GM18519 (cell line): Measurements from ENCODE around the gene DND1.
A peak's percentile ranks its signal among the peaks of the same experiment; 100 is the strongest.
"Not testable (repeated sequence)": the region's sequence is repeated elsewhere in the genome, so short reads cannot be mapped to it uniquely, and the experiment has no call there.

Source experiments
- ATAC-seq: cut with Tn5 transposase; IDR thresholded peaks from one replicate; pipeline ENCODE4 v1.9.1; 2021; ENCODE audit warnings: mild to moderate bottlenecking, moderate library complexity; ENCODE audit not compliant: unreplicated experiment, low FRiP score

The DND1 gene

DNA sequence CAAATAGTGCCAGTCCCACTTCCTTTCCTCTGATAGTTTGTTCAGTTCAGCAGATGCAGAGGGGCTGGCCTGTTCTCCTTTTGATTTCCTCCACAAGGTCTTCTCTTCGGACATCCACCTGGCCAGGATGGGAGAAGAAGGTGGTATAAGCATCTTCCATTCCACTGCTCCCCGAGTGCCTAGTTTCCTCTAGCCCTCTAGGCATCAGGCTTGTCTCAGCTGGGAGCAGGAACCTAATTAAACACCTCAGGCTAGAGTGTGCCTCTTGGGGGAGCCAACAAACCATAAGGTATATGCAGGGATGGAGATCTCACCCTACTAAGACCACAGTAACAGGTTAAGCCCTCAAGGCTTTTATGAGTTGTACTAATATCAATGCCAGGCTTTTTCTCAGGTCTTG lies 835 bp upstream of the DND1 start:
- ATAC-seq, result no peak

DNA sequence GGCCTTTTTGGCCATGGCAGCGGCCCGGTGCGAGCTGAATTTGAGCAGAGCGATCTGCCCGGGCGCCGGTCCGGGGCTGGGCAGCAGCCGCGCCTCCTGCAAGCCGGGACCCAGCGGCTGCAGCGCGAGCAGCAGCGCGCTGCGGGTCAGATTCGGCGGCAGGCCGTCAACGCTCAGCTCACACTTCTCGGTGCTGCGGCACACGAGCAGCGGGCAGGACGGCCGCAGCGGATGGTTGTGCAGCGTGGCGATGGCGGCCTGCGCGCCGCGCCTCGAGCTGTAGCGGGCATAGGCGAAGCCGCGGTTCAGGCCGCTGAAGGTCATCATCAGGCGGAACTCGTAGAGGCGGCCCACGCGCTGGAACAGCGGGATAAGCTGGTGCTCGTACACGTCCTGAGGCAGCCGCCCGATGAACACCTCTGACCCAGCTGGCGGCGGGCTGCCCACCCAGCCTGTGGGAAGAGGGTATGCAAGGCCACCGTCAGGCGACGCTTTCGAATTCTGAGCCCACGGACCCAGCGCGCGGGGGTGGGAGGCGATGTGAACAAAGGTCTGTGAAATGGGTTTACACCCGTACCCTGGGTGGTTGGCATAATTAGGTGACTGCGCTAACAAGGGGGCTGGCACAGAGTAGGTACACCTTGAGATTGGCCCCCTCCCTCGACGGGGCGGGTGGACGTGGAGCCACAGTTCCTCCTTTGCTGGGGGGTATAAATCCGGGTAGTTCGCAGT lies 755 bp downstream of the DND1 start:
- no peak for ATAC-seq

GRCh38 chr5:140671472-140672125 lies 1.8 kb downstream of the DND1 start:
- no peak for ATAC-seq

GRCh38 chr5:140671035-140671434 lies 2.3 kb downstream of the DND1 start:
- ATAC-seq, result not testable (repeated sequence)

DNA sequence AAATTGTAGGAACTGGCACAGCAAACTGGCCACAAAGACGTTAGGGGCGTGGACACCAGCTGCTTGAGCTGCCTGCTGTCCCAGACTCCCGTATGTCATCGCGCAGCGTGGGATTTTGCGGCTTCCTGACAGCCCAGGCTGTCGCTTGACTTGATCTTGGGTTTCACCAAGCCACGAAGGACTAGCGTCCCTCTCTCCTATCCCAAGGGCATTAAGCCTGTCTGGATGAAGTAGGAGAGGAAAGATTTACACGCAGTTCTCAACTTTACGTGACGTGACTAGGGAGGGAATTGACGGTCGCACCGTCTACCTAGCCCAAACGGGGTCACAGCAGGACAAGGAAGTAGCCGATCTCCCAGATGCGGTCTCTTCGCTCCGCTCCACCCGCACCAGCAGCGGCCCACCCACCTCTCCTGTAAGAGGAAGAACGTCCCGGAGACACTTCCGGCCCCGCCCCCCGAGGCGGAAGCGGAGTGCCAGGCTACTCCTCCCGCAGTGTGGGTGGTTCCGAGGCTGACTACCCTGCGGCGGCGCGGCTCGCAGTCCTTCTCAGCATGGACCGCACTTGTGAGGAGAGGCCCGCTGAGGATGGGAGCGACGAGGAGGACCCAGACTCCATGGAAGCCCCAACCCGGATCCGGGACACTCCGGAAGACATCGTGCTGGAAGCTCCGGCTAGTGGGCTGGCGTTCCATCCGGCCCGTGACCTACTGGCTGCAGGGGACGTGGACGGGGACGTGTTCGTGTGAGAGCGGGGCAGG lies 8.8 kb downstream of the DND1 start, which contains the start of gene WDR55:
Gene WDR55 (plus strand): TSS at position 546 of the 761 bp plus-strand sequence. CDS start 9 bp downstream, at position 555.
- peak; percentile 91 for ATAC-seq

- ATAC-seq, result no peak
Measured at GRCh38 chr5:140664030-140664358, 9.4 kb downstream of the DND1 start.

- ATAC-seq, result not testable (repeated sequence)
Measured at GRCh38 chr5:140660371-140660770, 13.0 kb downstream of the DND1 start.

- no peak for ATAC-seq
Measured at GRCh38 chr5:140658870-140659269, 14.5 kb downstream of the DND1 start.

- ATAC-seq, result peak; percentile 8
Measured at GRCh38 chr5:140647042-140647419, 26.3 kb downstream of the DND1 start.

DNA sequence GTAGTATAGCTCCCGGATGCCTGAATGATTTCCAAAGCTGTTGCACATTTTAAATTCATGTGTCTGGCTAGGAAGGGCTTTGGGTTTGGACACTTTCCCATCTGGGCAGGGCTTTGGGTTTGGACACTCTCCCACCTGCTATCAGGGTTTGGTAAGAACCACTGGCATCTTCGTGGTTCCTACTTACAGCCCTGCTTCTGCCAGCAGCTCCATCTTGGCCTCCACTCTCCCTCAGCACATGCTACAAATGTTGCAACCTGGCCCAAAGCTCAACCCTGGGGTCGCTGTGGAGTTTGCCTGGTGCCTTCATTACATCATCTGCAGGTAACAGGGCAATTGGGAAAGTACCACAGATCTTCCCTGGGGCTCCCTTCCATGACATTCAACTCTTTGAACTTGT lies 30.7 kb downstream of the DND1 start:
- ATAC-seq, result no peak

DNA sequence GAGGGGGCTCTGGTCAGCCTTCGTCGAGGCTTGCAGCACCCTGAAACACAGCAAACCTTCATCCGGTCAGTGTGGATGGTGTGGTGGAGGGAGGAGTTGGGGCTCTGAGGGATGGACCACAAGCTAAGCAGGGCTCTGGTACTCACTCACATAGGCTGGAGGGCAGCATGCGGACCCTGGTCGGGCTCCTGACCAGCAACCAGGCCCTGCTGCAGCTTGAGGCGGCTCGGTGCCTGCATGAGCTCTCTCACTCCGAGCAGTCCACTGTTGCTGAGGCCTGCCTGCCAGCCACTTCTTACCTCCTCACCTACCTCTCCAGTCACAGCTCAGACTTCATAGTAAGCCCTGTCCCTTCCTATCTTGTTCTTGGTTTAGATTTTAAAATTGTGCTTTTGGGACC lies 31.7 kb downstream of the DND1 start:
- no peak for ATAC-seq

- ATAC-seq, result peak; percentile 81
Measured at GRCh38 chr5:140639148-140639981, 34.0 kb downstream of the DND1 start, which contains the start of gene TMCO6. Gene TMCO6, plus strand, starts transcription at chr5:140639451. Its CDS starts 77 bp downstream, at chr5:140639528.

DNA sequence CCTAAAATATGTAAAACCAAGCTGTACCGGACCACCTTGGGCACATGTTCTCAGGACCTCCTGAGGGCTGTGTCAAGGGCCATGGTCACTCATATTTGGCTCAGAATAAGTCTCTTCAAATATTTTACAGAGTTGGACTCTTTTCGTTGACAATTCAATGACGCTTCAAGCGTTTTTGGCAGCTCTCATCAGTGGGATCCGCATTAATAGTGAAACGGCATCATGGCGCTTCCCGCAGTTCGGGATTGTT lies 34.6 kb downstream of the DND1 start:
- ATAC-seq, result not testable (repeated sequence)

DNA sequence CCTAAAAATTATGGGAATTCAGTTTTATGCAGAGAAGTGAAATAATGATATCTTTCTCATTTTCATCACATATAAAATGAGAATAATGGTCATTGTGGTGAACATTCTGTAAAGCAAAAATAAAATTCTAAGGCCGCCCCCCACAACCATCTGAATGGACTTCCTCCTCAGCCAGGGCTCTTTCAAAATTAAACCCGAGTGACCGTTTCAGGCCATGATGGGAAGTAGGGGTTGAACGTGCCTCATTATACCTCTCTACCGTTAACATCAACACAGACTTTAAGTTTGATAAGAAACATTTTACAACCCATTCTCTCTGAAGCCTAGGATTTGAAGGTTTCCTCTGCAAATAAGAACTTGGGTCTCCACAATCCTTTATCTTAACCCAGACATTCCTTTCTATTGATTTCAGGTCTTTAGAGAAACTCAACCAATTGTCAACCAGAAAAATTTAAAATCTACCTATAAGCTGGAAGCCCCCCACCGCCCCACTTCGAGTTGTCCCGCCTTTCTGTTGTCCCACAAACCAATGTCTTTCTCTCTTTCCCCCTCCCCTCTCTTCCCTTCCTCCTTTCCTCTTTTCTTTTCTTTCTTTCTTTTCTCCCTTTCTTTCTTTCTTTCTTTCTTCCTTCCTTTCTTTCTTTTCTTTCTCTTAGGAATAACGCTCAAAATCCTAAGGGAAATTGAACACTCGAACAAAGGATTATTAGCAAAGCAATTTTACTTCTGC lies 35.8 kb downstream of the DND1 start:
- no peak for ATAC-seq

DNA sequence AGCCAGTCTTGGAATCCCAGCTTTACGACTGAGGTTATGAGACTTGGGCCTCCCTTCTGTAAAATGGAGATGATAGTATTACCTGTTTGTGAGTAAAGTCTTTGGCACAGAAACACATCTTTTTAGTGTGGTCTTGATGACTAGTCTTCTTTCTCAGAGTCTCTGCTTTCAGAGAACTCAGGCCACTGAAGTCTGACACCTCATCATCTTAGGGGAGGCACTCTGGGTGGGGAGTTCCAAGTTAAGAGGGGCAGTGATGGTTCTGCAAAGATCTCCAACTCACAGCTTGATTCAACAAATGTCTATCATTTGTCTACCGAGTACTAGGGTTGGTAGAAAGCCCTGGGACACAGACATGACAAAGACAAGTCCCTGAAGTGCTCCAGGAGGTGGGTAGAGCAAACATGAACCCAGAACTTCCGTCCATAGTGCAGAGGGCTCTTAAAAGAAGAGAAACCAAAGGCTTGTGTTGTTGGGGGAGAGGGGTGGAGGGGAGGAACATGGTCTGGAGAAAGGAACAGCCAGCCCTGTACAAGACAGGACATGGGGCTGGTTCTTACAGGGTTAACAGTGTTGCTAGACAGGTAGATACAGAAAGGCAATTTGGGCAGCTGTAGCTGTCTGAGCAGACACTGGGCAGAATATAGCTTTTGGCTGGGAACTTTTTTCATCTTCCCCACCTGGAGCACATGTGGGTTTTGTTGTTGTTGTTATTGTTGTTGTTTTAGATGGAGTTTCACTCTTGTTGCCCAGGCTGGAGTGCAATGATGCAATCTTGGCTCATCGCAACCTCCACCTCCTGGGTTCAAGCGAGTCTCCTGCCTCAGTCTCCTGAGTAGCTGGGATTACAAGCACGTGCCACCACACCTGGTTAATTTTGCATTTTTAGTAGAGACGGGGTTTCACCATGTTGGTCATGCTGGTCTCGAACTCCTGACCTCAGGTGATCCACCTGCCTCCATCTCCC lies 37.8 kb downstream of the DND1 start:
- ATAC-seq, result no peak

DNA sequence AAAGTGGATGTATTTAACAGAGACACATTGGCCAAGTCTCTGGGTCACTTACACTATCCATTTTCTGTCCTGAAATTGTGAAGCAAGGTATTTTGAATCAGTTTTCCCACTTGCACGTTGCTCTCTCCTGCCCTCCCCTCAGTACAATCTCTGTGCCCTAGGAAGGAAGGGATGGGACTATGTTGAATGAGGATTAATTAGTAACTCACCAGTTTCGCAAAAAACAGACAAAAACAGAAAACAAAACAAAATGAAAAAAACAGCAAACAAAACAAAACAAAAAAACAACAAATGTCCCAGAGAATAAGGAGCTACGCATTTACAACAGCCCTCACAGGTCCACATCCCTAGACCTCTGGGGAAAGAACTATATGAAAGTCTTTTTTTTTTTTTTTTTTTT lies 39.3 kb downstream of the DND1 start:
- ATAC-seq, result no peak

DNA sequence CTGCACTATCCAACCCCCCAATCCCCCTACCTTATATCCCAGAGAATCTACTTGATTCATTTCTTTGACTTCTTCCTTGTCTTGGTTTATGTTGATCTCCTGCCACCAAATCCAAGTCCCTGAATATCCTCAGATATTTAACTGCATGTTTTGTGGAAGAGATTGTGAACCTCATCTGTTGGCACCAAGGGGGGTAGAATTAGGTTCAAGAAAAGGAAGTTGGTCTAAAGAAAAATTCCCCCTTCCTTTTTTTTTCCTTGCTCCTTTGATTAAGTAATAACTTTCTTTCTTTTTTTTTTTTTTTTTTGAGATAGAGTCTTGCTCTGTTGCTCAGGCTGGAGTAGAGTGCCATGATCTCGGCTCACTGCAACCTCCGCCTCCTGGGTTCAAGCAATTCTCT lies 39.9 kb downstream of the DND1 start:
- ATAC-seq, result no peak

- ATAC-seq, result no peak
Measured at GRCh38 chr5:140633021-140633471, 40.3 kb downstream of the DND1 start, which contains the start of gene CD14. Gene CD14, minus strand, starts transcription at chr5:140633175. Its CDS starts 104 bp downstream, at chr5:140633071.
